Activated CD8-positive, alpha-beta memory T cell treated with anti-CD3 and anti-CD28 coated beads, Interleukin-2, amount 50 U/mL, for 1 hour (primary cell): Measurements from ENCODE around the gene OBSCN.

Experiments used
- DNase-seq: peaks from one replicate; pipeline ENCODE4 v3.0.0-alpha.2; 2020; ENCODE audit errors: extremely low read depth

OBSCN gene

DNA sequence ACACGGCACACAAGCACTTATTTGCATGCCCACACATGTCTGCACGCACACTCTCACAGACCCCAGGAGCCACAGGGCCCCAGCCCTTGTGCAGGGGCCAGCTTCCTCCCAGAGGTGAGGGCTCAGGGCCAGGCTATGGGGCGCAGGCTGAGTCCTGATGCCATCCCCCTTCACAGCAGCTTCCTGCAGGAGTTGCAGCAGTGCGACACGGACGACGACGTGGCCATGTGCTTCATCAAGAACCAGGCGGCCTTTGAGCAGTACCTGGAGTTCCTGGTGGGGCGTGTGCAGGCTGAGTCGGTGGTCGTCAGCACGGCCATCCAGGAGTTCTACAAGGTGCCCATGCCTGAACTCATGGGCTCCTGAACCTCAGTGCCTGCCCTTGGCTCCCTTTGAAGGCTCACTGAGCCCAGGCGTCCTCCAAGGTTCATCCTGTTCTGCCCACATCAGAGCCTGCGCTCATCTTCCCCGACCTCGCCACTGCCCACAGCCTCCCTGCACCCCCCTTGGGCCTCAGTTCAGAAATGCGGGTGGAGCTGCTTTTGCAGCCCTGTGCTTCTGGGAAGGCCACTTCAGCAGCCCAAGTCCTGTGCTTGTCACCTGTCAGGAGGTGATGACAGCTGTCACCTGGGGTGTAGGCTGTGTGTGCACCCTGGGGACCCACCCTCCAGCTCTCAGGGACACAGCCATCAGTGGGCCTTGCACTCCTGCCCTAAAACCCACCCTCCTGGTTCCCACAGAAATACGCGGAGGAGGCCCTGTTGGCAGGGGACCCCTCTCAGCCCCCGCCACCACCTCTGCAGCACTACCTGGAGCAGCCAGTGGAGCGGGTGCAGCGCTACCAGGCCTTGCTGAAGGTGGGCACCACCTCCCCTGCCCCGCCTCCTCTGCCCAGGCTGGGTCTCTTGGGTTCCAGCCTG lies 132.2 kb downstream of the OBSCN start:
- no peak for DNase-seq

DNA sequence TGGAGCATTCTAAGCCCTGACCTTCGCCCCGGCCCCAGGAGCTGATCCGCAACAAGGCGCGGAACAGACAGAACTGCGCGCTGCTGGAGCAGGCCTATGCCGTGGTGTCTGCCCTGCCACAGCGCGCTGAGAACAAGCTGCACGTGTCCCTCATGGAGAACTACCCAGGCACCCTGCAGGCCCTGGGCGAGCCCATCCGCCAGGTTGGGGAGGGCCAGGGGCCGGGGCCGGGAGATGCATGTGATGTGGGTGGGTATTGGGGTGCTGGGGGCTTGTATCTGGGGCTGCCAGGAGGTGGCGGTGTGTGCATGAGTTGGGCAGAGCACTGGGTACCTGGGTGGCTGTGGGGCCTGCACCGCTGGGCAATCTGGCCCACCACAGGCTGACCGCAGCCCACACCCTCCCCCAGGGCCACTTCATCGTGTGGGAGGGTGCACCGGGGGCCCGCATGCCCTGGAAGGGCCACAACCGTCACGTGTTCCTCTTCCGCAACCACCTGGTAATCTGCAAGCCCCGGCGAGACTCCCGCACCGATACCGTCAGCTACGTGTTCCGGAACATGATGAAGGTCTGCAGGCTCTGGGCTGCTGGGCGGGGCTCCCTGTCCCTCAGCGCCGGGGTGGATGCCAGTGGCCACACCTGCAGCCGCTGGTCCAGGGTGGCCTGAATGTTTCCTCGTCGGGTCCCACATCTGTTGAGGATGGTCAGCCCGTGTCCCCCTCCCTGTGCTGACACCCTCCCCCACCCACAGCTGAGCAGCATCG lies 133.0 kb downstream of the OBSCN start:
- no peak for DNase-seq

DNA sequence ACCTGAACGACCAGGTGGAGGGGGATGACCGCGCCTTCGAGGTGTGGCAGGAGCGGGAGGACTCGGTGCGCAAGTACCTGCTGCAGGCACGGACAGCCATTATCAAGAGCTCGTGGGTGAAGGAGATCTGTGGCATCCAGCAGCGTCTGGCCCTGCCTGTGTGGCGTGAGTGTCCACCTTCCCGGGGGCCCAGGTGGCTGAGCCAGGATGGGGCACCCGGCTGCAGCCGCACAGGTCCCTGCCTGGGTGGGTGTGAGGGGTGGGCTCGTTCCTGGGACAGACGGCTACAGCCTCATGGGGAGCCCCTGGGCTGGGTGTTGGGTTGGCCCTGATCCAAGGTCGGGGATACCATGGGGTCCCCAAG lies 133.6 kb downstream of the OBSCN start:
- no peak for DNase-seq

DNA sequence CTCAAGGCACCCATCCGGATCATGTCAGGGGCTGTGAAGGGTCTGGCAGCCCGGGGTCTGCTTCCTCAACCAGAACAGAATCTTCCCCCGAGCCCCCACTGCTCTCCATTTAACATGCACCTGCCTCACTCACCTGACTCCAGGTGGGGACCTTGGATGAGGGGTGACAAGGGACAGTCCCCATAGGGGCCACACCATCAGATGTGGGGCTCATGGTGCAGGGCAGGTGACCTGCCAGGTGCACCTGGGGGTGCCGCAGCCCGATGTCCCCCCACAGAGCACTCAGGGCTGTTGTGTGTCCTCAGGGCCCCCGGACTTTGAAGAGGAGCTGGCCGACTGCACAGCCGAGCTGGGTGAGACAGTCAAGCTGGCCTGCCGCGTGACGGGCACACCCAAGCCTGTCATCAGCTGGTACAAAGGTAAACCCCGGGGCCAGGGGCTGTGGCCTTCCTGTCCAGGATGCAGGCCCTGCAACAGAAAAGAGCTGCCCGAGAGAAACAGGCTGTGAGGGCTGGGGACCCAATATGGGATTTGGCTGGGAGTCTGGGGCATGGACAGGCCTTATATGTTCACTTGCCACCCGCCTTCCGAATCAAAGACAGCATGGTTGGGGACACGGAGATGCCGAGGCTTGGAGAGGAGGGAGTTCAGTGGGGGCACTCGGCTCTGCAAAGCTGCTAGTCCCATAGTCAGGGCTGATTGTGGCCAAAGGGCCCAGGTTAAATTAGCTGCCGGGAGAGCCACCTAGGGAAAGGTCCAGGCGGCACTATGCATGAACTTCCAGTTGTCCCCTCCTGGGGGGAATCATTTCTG lies 134.2 kb downstream of the OBSCN start:
- DNase-seq: no peak

DNA sequence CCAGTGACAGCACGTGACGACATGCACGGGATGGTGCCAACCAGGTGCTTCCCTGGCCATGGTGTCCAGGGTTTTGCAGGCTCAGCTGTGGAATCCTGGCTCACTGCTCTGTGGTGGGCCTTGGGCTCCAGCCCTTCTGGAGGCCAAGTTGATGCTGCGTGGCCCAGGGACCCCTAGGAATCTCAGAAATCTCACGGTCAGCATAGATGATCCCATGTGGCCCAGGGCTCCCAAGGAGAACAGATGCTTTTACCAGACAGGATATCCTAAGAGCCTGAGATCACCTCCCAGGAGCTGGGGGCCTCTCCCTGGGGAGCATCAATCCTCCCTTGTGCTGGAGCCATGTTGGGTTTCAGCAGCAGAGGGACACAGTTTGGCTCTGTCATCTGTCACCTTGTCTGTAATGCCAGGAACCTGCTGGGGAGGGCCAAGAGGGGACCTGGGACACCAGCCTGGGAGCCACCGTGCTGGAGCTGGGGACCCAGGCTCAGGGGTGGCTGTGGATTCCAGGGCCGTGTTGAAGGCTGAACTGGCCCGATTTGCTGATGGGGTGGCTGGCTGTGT lies 134.9 kb downstream of the OBSCN start:
- no peak for DNase-seq

DNA sequence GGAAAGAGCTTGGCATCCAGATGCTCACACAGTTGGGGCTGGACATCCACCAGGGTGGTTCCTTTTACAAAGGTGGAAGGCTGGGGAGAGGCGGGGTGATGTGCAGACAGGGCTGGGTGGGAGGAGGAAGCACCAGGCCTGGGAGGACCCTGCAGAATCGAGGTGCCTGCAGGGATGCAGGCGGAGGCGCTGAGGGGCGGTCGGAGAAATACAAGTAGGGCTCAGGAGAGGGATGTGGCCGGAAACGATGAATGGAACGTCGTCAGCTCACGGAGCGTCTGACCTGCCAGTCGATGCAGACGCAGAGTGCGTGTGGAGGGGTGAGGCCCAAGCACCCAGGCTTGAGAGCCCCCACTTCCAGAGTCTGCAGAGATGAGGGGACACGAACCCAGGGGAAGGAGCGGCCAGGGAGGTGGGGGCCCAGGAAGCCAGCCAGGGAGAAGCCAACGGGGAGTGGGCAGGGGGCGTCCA lies 135.4 kb downstream of the OBSCN start:
- no peak for DNase-seq

DNA sequence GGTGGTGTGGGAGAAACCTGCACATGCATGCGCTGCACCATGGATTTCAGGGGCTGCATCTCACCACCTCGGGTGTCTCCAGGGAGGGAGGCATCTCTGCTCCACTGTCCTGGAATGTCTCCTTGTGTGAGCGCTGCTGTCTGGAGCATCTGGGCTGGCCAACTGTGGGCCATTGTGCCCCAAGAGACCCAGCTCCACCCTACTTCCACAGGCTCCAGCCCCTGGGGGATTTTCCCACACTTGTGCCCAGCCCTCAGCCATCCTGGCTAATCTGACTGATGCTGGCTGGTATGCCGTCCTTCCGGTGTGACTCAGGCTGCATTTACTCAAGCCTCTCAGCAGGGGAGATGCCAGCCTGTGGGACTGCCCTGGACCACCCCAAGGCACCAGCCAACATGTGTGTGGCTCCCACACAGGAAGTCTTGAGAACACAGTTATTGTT lies 136.8 kb downstream of the OBSCN start:
- DNase-seq: no peak

DNA sequence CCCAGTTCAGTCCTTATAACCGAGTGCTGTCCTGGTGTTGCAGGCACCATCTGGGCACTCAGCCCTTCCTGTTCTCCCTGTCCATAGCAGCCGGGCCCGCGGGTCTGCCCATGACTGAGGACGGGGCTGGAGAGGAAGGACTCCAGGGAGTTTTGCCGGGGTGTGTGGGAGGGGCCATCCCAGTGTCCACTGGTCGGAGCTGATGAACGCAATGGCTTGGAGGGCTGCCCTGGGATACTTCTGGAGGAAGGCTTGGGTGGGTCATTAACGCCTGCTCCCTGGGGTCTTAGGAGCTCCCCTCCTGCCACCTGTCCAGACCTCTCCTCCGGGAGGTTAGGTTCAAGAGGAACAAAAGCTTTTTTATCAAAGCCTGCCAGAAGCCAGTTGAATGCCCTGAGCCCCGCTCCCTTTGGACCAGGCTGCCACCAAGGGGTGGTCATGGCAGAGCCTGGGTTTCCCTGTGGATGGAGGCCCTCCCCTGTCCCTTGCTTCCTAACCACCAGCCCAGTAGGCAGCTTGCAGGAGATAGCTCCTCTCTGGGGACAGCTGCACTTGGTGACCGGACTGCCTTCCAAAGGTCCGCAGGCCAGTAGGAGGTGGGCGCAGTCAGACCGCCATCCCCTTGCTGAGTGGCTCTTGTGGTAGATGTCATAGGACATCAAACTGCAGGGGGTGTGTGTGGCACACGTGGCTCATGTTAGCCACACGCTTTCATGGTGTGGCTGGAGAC lies 137.5 kb downstream of the OBSCN start:
- DNase-seq: no peak

DNA sequence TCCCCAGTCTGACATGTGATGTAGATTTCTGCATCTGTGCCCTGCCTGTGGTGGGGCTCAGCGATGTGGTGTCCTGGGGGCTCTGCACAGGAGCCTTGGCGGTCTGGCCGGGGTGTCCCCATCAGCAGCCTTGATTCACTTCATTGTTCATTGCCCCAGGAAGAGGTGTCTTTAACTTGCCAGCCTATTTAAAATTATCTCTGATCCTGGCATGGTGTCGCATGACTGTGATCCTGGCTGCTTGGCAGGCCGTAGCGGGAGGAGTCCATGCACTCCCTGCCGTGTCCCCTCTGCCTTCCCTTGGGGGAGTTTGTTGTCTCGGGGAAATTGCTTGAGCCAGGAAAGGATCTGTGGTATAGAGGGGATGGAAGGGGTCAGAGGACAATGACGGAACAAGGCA lies 138.9 kb downstream of the OBSCN start:
- no peak for DNase-seq

DNA sequence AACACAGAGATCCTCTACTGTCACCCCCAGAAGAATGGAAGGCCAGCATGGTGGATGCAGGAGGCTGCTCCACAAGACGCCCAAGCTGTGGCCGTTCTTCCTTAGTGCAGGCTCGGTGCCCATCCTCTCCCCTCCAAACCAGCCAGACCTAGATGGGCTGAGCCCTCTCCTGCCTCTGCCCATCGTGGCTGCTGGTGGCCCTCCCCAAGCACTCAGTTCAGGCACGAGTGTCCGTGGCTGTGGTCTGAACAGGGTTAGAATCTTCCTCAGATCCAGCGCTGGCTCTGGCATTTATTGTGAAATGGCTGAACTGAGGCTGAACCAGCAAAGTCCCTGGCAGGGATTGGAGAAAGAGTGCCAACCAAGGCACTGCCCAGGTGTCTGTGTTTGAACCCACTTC lies 139.3 kb downstream of the OBSCN start:
- DNase-seq: no peak

DNA sequence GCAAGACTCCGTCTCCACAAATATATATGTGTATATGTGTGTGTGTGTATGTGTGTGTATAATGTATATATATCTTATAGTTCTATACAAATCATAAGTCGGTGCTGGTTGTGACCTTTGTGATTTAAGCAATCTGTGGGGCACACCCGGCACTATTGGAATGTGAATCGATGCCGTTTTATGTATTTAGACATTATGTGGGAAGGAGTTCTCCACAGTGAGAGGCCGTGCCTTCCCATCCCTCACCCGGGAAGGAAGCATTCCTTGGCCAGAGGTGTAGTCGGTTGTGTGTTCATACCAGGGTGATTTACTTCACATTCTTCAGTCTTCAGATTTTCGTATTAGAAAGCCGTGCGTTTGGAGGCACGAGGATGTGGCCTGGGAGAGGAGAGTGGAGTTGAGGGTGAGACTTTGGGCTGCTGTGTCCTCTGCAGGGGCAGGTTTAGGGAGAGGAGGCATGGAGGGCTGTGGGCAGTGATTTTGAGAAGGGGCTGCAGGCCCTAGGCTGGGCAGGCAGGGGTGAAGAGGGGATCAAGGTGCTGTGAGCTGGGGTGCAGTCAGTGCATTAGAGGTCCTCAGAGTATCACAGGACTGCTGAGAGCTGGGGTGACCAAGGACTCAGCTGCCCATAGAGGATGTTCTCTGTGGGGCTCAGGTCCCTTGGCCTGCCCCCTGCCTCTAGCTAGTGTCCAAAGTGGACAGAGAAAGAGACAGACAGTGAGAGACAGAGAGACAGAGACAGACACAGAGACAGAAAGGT lies 141.0 kb downstream of the OBSCN start:
- DNase-seq: no peak

DNA sequence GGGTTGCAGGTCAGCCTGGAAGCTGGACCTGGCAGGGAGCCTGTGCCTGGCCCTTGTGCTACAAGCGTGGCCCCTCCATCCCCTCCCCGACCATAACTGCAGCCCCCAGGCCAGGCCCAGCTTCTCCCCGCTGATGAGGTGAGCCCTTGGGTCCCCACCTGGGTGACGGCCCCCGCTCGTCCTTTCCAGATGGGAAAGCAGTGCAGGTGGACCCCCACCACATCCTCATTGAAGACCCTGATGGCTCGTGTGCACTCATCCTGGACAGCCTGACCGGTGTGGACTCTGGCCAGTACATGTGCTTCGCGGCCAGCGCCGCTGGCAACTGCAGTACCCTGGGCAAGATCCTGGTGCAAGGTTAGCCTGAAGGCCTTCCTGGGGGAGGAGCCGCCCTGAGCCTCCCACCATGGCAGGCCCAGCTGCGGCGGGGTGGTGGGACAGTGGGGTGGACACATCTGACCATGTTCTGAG lies 141.9 kb downstream of the OBSCN start:
- DNase-seq: no peak

DNA sequence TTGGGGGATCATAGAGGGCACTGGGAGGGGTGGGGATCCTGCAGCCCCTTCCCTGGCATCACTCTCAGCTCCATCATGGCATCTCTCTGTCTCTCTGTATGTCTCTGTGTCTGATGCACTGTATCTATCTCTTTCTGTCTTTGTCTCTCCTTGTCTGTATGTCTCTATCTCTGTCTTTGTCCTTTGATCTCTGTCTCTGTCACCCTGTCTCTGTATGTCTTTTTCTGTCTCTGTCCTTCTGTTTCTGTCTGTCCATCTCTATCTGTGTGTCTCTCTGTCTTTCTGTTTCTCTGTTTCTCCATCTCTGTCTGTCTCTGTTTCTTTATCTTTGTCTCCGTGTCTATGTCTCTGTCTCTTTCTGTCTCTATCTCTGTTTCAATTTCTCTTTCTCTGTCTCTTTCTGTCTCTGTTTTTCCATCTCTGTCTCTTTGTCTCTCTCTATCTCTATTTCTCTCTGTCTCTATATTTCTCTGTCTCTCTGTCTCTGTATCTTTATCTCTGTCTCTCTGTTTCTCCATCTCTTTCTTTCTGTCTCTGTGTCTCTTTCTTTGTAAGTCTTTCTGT lies 142.4 kb downstream of the OBSCN start:
- no peak for DNase-seq

DNA sequence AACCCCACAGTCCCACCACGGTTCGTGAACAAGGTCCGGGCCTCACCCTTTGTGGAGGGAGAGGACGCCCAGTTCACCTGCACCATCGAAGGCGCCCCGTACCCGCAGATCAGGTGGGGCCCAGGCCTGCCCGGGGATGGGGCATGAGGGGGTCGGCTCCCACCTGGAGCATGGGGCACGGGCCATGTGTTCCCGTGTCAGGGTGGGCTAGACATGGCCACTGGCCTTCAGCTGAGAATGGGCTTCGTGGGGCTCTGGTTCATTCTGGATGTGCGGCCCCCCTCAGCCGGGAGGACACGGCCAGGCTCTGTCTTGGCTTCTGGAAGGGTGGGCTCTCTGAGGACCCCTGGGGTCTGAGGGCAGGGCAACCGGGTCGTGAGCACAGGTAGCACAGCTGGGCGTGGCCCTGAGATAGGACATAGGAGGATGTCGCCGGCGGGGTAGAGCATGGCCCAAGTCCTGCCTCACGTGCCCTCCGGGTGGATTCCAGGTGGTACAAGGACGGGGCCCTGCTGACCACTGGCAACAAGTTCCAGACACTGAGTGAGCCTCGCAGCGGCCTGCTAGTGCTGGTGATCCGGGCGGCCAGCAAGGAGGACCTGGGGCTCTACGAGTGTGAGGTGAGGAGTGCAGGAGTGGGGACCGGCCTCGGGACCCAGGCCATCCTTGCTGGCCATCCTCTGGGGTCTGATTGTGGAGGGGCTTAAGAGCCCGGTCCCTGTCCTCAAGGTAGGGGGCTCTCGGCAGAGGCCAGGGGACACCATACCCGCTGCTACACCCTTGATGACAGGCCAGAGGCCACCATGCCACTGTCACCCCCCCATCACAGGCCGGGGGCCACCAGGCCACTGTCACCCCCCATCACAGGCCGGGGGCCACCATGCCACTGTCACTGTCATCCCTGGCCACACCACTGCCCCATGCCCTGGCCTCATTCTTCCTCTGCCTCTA lies 143.3 kb downstream of the OBSCN start:
- no peak for DNase-seq

DNA sequence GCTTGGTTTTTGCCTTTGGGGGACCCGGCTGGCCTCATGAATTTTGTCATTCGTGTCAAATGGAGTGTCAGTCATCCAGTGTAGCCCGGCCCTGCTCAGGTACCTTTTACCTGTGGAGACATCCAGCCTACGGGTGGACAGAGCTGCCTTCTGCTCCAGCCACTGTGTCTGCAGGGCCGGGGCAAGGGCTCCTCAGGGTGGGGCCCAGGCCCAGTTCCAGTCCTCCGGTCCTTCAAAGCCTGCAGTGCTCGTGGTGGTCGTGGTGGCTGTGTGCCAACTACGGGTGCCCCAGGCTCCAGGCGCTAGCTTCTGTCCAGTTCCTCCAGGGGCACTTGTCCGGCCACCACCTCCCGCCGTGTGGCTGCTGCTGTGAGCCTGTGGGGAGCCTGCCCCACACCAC lies 144.0 kb downstream of the OBSCN start:
- no peak for DNase-seq

DNA sequence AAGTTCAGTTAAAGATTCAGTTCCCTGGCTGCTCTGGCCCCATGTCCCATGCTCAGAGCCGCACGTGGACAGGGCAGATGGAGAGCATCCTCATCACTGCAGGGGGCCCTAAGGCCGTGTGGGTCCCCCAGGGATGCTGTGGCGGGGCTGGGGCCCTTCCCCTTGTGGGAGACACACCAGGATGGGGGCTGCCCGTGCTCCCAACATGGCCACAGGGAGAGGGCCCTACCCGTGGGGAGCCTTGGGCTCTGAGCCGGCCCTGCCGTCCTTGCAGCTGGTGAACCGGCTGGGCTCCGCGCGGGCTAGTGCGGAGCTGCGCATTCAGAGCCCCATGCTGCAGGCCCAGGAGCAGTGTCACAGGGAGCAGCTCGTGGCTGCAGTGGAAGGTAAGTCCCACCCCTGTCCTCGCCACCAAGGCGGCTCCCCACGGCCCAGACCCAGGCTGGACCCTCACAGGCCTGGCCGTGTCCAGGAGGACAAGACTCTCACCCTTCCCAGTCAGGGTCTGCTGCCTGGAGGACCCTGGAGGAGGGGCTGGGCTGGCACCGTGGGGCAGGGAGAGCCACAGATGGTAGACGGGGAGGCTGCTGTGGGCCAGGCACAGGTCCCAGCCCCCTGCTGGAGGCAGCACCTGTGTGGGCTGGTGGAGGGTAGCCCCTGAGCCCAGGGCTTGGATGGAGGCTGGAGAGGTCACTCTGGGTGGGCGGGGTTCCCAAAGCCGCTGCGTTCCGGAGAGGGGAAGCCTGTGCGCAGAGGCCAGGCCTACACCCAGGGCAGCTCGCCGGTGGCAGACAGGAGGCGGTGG lies 145.0 kb downstream of the OBSCN start:
- no peak for DNase-seq

DNA sequence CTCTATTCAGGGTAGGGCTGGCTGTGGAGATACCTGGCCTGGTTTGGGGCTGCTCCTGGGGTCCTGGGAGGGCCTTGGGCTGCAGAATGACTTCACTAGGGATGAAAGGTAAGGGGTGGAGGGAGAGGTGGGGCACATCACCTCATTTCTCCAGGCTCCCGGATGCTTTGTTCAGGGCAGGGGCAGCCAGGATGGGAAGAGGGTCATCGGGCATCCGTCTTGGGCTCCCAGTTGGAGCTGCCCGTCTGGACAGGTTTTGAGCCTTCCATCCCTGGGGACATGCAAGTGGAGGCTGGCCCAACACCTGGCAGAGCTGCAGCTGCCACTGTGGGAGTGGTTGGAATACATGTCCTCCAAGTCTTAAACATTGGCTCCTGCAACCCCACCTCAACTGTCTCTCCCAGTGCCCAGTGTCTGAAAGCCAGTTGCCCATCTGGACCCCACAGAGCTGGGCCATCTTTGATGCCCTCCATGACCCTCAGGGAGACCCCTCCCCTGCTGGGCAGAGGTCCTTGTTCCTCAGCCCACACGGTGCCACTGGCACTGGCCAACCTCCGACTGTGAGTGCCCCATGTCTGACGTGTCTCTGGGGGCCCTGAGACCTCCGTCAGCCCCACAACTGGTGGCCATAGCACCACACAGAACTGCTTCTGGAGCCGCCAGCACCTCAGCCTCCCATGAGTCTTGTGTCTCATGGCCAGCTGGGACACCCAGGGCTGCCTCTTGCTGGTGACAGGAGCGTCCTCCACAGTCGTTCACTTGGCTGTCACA lies 145.9 kb downstream of the OBSCN start:
- no peak for DNase-seq
